Prostate gland (tissue), 2 donors: ENCODE data around the gene SNAPC4. TPM values are rescaled to one million over a fixed set of nuclear protein-coding genes. Genes with fewer than 3 reads are reported as not detected.
A peak's percentile ranks its signal among the peaks of the same experiment; 100 is the strongest.

Experiments used
- DNase-seq: peaks from one replicate; pipeline ENCODE4 v3.0.0-alpha.2; 2019; ENCODE audit warnings: low spot score
- H3K27ac ChIP-seq, 2 donors: fragments of 200-600 bp; sonication (generic); 2 replicates each; pipeline ENCODE4 v1.5.1; 2017 to 2019
- H3K27me3 ChIP-seq: fragments of 200-600 bp; sonication (generic); replicated peaks from 2 replicates; pipeline ENCODE4 v1.5.1; 2019; ENCODE audit not compliant: insufficient read depth
- H3K36me3 ChIP-seq, 2 donors: fragments of 200-600 bp; sonication (generic); 1 replicate in 1 of 2; 2 replicates in 1 of 2; pipeline versions ENCODE4 v1.5.1 to v1.8.1; 2017 to 2019
- H3K4me1 ChIP-seq: fragments of 200-600 bp; sonication (generic); replicated peaks from 2 replicates; pipeline ENCODE4 v1.5.1; 2019
- H3K4me3 ChIP-seq, 2 donors: fragments of 200-600 bp; sonication (generic); 2 replicates each; pipeline ENCODE4 v1.5.1; 2017 to 2019
- H3K9me3 ChIP-seq: fragments of 200-600 bp; sonication (generic); 2 replicates; pipeline ENCODE4 v1.5.1; 2017
- CTCF ChIP-seq, 4 experiments: fragments of 200-600 bp in 2 of 4; fragments of 450-650 bp in 2 of 4; sonication (generic) in 2 of 4; IDR thresholded peaks; 1 replicate in 3 of 4; 2 replicates in 1 of 4; pipeline ENCODE4 v1.5.1; 2016 to 2019; ENCODE audit warnings: antibody characterized with exemption in 4 of 4, mild to moderate bottlenecking in 2 of 4, moderate library complexity in 2 of 4
- POLR2A ChIP-seq: fragments of 450-650 bp; IDR thresholded peaks from one replicate; pipeline ENCODE4 v1.6.1; 2016; ENCODE audit warnings: antibody characterized with exemption, mild to moderate bottlenecking
- POLR2AphosphoS5 ChIP-seq: sonication (generic); formaldehyde crosslinking; IDR thresholded peaks from one replicate; pipeline ENCODE4 v1.6.1; 2017; ENCODE audit warnings: antibody characterized with exemption
- WGBS: methylation state at CpG from one replicate; pipeline ENCODE4 v1.1.5; 2018; 5-methylcytosine and 5-hydroxymethylcytosine counted together
- intact Hi-C: fragments of 100-400 bp; cut with DNase I; formaldehyde crosslinking; loops from one replicate; pipeline ENCODE4 v1.14.2; 2022
- total RNA-seq, 2 donors: library from RNA; depleted of rRNA; stranded (reverse); fragments of >200 nt; gene quantifications; one replicate each; pipeline ENCODE4 v1.1.0, GENCODE V29; 2016

SNAPC4 gene
- total RNA-seq, 2 donors from 2014 or later, result 8.6 to 22.2 TPM

DNA sequence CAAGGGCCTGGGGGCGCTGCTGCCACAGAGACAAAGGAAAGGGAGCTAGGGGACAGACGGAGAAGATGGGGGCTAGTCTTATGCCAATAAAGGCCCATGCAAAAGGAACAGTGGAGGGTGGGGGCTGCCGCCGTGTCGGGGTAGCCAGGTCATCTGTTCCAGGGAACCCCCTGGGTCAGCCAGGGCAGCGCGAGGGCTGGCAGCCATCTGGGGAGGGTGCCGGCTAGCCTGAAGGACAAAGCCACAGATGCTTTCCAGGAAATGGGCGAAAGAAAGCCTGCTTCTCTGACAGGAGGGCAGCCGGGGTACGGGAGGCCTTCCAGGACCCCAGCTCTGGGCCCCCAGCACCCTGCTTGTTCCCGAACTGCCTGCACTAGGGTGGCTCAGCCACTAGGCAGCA is 24.9 kb downstream of the SNAPC4 start:
- H3K27ac ChIP-seq, result no peak overlapping the region
- no peak for TF ChIP-seq POLR2A
- no peak for TF ChIP-seq CTCF (IDR thresholded peaks at IDR 0.05)
- no peak for TF ChIP-seq POLR2AphosphoS5
- intact Hi-C loops, result no loop called here
- H3K4me1 ChIP-seq, result no peaks in the 10 kb centered on the region
- no peaks in the 10 kb centered on the region for H3K36me3 ChIP-seq
- no peak overlapping the region for H3K4me3 ChIP-seq
- DNase-seq, result no peak
- 95% methylated on average over 12 of the region's 12 CpGs for WGBS
- no peaks in the 10 kb centered on the region for H3K27me3 ChIP-seq
- H3K9me3 ChIP-seq, result no peaks in the 10 kb centered on the region

DNA sequence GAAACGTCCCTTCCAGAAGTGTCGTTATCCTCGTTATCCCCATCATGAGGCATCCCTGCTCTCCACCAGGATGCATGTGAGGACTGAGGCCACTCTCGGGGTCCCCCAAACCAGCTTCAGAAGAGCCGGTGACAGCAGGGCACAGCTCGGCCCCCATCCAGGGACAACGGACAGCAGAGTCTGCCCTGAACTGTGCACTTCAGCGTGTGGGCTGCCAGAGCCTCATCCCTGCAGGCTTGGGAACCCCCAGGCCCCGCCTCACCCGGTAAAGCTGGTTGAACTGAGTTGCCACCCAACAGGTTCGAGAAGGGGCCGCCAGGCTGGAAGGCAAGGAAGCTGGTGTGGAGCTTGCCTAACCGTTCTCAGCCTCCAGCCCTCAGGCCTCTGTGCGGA is 25.8 kb downstream of the SNAPC4 start:
- Histone ChIP-seq H3K4me3 (no peak overlapping the region), H3K27ac (no peak overlapping the region), H3K27me3 (no peaks in the 10 kb centered on the region), H3K36me3 (no peaks in the 10 kb centered on the region), H3K4me1 (no peaks in the 10 kb centered on the region), H3K9me3 (no peaks in the 10 kb centered on the region)
- WGBS, result 75% methylated on average over 14 of the region's 14 CpGs
- TF ChIP-seq POLR2AphosphoS5, result no peak
- TF ChIP-seq CTCF (IDR thresholded peaks at IDR 0.05), result no peak
- no peak for TF ChIP-seq POLR2A
- no peak for DNase-seq
- intact Hi-C loops, result no loop called here

DNA sequence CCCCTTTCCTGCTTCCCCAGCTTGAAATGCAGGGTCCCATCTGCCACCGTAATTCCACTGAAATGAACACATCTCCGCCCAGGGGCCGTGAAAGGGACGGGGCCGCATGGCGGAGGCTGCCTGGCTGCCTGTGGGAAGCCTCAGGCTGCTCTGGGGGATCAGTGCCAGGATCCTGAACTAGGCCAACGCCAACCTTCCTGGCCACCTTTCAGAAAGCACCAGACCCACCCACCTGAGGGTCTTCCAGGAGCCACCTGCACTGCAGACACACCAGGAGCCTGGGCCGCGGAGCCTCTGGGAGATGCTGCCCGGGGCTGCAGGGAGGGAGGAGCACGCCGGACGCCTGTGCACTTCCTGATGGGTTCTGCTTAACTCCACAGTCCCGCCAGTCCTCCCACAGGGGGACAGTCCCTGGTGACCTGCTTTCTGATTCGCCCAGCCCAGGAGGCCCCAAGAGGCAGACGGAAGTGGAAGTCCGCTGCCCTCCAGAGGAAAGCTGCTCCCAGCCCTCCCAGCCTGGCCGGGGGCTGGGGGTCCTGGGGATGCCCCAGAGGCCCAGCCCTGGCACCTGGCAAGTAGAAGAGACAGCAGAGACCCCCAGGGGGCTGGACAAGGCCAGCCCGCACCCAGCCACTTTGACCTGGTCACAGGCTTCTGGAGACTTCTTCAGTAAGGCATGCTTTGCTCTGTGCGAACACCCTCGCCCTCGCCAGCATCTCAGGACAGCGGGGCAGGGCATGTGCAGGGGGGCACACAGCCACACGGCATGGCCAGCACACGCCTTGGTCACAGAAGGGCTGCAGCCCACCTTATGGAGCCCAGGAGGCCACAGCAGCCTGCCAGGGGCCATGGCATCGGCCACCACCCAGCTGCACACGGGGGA is 26.4 kb downstream of the SNAPC4 start, which contains the start of gene CARD9:
Gene CARD9, minus strand, starts transcription at position 370 of the 883 bp plus-strand sequence. CDS start 1,591 bp downstream, outside the sequence.
- 53% methylated on average over 24 of the region's 27 CpGs for WGBS

GRCh38 chr9:136372561-136373299 is 27.2 kb downstream of the SNAPC4 start:
- no peak overlapping the region for H3K27ac ChIP-seq
- H3K4me3 ChIP-seq, result no peak overlapping the region
- no peaks in the 10 kb centered on the region for H3K9me3 ChIP-seq
- no peaks in the 10 kb centered on the region for H3K36me3 ChIP-seq
- H3K27me3 ChIP-seq, result no peaks in the 10 kb centered on the region
- peak; percentile 54 for DNase-seq
- peak in 1 of 4 experiments; percentile 2 for TF ChIP-seq CTCF (IDR thresholded peaks at IDR 0.05)
- TF ChIP-seq POLR2AphosphoS5, result no peak
- no peak for TF ChIP-seq POLR2A
- no peaks in the 10 kb centered on the region for H3K4me1 ChIP-seq
- 31% methylated on average over 21 of the region's 21 CpGs for WGBS
- intact Hi-C loops, result no loop called here

More for the DNA sequence above, 26.4 kb downstream of the SNAPC4 start, which contains the start of gene CARD9:
- intact Hi-C loops, result no loop called here
- TF ChIP-seq POLR2AphosphoS5, result no peak
- no peaks in the 10 kb centered on the region for H3K4me1 ChIP-seq
- no peak within 1 kb of the TSS for H3K27ac ChIP-seq
- no peaks in the 10 kb centered on the region for H3K36me3 ChIP-seq
- no peaks in the 10 kb centered on the region for H3K27me3 ChIP-seq
- H3K4me3 ChIP-seq, result no peak within 1 kb of the TSS
- H3K9me3 ChIP-seq, result no peaks in the 10 kb centered on the region
- no peak for DNase-seq

DNA sequence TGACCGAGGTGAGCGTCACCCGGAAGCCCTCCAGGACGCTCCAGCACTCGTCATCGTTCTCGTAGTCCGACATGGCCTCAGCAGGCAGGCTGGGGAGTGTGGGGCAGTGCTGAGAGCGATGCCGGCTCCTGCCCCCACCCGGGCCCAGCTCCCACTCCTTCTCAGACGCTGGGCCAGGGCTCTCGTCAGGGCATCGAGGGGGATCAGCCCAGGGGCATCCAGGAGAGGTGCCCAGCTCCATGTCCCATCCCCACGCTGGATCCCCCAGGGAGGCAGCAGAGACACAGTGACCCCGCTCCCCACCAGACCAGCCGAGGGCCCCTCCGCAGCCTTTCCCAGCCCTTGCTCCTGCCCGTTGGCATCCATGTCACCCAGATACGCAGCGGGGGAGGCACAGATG is 28.0 kb downstream of the SNAPC4 start:
- DNase-seq, result no peak
- intact Hi-C loops, result no loop called here
- Histone ChIP-seq H3K36me3 (no peaks in the 10 kb centered on the region), H3K27me3 (no peaks in the 10 kb centered on the region), H3K27ac (no peak overlapping the region), H3K4me1 (no peaks in the 10 kb centered on the region), H3K9me3 (no peaks in the 10 kb centered on the region), H3K4me3 (no peak overlapping the region)
- 89% methylated on average over 21 of the region's 21 CpGs for WGBS
- TF ChIP-seq CTCF (IDR thresholded peaks at IDR 0.05) (no peak), POLR2AphosphoS5 (no peak), POLR2A (no peak)
